GM20431 (cell line): ENCODE results near the gene SEMA5B.

Experiments
- in situ Hi-C: fragments of 300-500 bp; cut with MseI, MboI; formaldehyde crosslinking; loops from one replicate; pipeline ENCODE4 v1.15.0; 2020; ENCODE audit warnings: low sequenced_read_pairs; ENCODE audit not compliant: unreplicated experiment

SEMA5B gene

GRCh38 chr3:123061856-123062255, 34.3 kb upstream of the SEMA5B start:
- in situ Hi-C loops, result no loop called here

GRCh38 chr3:123060054-123060453, 32.5 kb upstream of the SEMA5B start:
- in situ Hi-C loops, result no loop called here

DNA sequence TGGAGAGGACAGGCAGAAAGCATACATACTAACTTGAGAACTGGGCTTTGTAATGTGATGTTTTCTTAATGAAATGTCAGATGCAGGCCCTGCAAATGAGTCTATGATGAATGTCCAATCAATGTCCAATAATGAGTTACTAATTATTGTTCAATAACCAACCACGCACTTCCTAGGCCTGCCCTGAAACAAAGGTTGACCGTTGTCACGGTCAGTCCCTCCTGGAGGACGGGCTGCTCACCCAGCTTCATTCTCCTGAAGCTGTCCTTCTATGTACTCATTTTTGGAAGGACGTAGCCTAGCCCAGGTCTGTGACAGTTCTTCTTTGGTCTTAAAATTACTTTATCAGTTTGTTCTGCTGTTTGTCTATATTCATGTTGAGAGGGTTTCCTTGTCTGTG, 30.9 kb upstream of the SEMA5B start:
- in situ Hi-C loops, result no loop called here

DNA sequence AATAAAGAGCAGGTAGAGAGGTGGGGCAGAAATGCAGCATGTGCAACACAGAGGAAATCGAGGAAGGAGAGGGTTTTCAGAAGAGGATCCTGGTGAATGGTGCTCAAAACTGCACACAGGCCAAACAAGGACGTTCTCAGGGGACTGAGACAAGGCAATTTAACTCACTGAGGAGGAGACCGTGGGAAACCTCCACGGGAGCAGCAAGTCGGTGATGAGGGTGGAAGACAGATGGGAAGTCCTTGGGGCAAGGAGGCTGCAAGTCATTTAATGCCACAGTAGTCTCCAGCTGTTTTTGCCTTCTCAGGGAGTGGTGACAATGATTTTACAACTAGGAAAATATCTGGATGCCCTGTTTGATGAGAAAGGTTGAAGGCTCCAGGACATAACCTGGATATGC, 27.8 kb upstream of the SEMA5B start:
- in situ Hi-C loops, result no loop called here

DNA sequence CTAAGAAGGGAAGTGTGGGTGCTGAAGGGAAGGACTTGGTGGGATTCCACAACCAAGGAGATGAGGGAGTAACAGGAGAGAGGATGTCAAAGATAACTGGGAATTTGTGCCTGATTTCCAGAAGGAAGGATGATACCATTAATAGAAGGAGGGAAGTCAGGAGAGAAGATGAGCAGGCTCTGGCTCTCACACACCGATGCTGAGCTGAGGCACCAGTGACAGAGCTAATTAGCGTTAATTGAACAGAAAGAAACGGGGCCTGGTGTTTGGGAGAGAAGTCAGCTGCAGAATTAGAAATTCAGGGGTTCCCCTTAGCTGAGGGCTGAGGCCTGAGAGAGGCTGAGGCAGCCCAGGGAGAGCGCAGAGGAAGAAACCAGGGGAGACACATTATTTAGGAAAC, 27.4 kb upstream of the SEMA5B start:
- in situ Hi-C loops, result no loop called here

DNA sequence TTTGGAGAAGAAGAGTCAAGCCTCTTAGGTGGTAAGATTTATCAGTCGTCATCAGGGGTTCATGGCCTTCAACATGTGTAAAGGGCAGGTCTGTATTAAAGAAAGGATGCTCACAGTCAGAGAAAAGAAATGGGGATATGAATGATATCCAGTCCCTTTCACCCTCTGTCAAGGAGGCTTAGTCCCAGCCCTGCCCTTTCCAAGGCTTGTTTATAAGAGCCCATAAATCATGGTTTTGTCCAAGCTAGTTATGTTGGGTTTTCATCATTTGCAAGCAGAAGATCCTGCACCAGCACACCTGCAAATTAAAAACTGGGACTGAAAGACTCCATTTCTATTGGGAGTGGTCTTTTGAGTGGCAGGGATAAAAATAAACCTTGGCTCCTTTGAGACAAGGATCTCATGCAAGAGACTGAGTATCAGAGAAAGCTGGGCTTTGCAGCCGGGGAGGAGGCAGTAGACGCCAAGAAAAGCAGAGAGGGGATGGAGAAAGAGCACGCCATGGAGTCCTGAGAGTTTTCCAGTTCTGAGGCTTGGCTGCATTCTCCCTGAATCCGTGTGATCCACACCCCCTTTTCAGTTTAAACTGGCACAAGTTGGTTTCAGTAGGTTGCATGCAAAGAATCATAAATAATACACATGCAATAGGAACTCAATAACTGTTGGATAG, 26.7 kb upstream of the SEMA5B start:
- in situ Hi-C loops, result no loop called here

DNA sequence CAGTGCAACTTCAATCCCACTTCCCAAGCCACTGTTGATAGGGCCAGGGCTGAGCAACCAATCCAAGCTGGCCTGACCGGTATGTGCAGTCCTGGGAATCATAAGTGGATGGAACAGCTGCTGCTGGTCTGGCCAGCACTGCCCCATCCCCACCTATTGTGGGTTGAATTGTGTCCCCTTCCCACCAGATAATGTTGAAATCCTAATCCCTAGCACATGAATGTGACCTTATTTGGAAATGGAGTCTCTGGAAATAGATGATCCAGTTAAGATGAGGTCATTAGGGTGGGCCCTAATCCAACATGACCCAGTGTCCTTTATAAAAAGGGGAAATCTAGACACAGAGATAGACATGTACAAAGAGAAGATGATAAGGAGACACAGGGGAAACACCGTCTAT, 25.5 kb upstream of the SEMA5B start:
- in situ Hi-C loops, result no loop called here

- in situ Hi-C loops, result no loop called here
Observed at GRCh38 chr3:123050666-123051065, 23.1 kb upstream of the SEMA5B start.

DNA sequence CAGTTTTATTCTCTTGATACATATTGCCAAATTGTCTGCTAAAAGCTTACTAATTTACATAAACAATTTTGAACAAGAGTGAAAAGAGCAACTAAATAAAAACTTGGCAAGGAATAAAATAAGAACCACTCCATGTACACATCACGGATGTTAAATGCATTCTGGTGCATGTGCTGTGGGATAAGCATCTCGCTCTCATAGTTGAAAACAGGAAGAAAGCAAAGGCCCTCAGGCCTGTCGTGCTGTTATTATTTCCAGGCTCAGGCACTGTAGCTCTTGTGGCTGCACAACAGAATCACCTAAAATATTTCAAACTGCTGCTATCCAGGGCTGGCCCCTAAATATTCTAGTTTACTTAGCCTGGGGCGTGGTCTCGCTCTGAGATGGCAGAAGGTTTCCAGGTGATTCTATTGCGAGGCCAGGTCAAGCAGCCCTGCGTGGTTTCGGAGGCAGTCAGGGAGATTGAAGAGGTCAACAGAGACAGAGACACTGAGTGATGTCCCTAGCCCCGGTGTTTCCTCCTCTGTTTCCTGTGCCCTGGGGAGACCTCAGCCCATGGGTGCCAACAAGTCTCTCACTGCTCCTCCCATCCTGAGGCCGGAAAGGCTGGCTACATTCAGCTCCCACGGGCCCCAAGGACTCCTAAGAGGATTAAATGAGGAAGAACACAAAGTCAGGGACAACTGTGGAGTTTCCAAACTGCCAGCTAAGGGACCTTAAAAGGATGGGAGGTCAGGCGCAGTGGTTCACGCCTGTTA, 21.1 kb upstream of the SEMA5B start:
- in situ Hi-C loops, result no loop called here

- in situ Hi-C loops, result no loop called here
Observed at GRCh38 chr3:123047062-123047319, 19.4 kb upstream of the SEMA5B start.

DNA sequence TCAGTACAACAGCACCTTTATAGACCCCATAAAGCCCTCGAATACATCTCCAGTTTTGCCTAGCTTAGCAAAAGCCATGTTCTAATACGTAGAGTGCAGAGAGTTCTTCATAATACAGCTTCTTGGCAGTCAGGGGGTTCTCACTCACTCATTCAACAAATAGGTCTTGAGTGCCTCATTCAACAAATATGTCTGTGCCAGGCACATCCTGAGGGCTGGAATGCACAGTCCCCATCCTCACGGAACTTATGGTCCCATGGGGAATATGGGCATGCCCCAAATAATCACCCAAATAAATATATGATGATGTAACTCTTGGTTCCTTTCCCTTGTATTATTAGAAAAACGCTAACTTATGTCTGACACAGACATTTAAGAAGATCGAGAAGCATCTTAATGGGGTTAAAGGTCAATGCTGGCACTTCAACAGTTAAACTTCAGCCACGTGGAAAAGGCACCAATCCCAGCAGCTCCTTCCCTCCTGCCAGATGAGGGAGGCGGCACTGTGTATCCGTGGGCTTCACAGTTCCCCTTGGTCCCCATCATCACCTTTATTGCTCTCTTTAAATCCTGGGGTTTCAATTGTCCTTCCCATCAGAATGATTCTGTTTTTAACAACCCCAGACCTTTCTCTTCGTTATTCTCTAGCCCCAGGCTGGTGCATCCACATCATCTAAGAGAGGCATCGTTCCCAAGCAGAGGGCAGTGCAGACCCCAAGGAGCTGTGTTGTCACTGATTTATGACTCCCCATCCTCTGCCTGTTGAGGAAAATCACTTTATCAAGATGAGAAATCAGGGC, 18.9 kb upstream of the SEMA5B start:
- in situ Hi-C loops, result no loop called here

DNA sequence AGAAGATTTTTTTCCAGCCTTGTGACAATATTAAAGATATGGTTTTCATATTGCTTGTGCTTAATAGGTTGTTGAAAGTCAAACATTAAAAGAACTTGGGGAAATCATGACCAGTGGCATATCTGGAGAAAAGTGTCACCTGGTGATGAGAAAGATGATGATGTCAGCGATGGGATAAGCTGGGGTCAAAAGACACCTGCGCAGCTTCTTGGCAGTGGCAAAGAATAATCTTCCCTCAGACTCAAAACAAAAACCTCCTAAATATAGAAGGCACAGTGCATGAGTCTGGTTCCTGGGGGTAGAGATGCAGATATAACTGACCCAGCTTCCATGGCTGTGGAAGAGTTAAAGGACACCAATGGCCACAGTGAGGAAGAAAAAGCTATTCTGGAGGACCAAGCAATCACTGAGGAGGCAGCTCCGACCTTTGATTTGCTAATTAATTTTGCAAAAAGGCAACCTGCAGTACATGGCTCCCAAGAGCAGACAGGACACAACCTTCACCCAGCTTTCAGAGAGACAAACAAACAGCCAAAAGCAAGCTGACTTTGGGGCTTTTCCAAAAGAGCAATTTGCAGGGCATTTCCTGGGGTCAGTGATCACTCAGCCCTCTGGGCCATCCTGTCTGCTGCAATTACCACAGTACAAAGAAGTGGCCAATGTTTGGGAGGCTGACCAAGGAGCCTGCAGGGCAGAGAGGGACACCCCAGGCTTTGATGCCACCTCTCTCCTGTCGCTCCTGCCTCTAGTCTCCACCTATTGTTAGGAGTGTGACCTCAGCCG, 17.6 kb upstream of the SEMA5B start:
- in situ Hi-C loops, result no loop called here

GRCh38 chr3:123042413-123042812, 14.8 kb upstream of the SEMA5B start:
- in situ Hi-C loops, result no loop called here

- in situ Hi-C loops, result no loop called here
Observed at GRCh38 chr3:123039178-123039577, 11.6 kb upstream of the SEMA5B start.

- in situ Hi-C loops, result no loop called here
Observed at GRCh38 chr3:123038751-123039150, 11.2 kb upstream of the SEMA5B start.

- in situ Hi-C loops, result no loop called here
Observed at GRCh38 chr3:123037015-123037375, 9.4 kb upstream of the SEMA5B start.

DNA sequence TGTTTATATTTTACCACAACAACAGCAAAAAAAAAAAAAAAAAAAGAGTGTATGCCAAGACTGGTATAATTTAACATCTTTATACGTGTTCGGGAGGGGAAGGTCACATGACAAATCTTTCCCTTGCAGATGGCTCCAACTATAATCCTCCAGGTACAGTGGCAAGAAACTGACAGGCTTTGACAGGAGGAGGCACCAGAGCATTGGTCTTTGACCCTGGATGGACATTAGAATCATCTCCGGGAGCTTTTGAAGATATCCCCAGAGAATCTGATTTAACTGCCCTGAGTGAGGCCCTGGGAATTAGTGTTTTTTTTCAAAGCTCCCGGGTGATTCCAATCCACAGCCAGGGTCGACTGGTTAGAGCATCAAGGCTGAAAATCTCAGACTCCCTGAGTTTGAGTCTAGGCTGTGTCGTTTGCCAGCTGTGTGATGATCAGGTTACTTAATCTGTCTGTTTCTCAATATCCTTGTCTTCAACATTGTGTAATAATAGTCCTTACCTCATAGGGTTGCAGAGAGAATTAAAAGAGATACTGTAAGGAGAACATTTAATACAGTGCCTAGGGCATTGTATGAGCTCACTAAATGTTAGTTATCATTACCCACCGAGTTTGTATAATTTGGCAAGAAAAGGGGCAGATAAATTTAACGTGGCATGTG, 8.9 kb upstream of the SEMA5B start:
- in situ Hi-C loops, result no loop called here

DNA sequence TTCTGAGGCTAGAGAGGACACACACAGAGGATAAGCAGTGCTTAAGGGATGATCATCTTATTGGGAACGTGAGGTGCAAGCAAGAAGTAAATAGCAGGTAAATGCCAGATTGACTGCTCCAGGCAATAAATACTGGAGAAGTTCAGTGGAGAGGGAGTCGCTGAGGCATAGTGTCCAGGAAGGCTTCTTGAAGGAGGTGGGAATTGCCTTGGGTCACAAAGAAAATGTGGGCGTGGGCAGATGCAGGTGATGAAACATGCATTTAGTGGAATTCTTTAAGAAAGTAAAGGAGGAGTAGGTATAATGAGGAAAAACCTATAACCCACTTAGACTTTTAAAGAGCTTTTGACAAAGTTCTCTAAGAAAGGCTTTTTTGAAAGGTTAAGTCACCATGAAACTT, 7.4 kb upstream of the SEMA5B start:
- in situ Hi-C loops, result no loop called here

DNA sequence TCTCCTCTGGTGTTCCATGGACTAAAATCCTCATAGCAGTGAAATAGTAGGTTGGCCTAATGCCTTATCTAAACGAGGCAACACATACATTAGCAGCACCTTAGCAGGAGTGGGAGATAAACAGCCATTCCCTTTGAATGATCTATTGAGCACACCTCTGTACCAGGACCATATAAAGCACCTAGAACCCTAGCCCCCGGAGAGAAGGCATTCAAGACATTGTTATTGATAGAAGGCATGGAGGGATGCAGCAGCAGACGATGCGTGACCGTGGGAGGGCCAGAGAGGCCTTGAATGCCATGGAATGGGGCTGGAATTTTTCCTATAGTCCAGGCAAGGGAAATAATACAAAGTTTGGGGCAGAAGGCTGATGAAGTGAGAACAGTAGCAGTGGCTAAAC, 6.6 kb upstream of the SEMA5B start:
- in situ Hi-C loops, result no loop called here

DNA sequence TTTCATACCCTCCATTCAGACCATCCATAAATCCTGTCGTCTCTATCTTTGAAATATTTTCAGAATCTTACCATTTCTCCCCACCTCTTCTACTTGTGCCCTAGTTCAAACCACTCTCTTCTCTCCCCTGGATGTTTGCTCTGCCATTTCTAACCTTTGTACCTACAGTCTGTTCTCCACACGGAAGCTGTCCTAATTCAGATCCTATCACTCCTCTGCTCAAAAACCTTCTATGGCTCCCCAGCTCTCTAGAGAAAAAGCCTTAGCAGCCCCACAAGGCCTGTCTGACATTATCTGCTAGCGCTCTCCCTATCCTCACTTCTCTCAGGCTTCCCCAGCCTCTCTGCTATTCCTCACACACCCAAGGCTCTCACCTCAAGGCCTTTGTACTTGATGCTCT, 4.5 kb upstream of the SEMA5B start:
- in situ Hi-C loops, result no loop called here
